ENCODE measurements around the gene GDAP2. TPM values are rescaled to one million over a fixed set of nuclear protein-coding genes. Genes with fewer than 3 reads are reported as not detected.

Gene GDAP2
- total RNA-seq, 1 donor, result 26.8 TPM

- Histone ChIP-seq H3K79me2 (ENCODE audit: insufficient read depth, low read length) (no peaks in the 10 kb centered on the region), H3K36me3 (ENCODE audit: insufficient read depth, low read length) (peaks cover 24% of the 10 kb centered on the region), H3K4me1 (ENCODE audit: insufficient read depth, low read length) (no peaks in the 10 kb centered on the region), H3K4me3 (ENCODE audit: insufficient read depth, low read length) (no peak overlapping the region), H3K9me3 (ENCODE audit: low read depth, low read length) (no peaks in the 10 kb centered on the region), H2AFZ (ENCODE audit: low read length) (no peak overlapping the region), H3K4me2 (ENCODE audit: insufficient read depth, low read length) (no peak overlapping the region), H4K20me1 (ENCODE audit: insufficient read depth, low read length) (no peaks in the 10 kb centered on the region), H3K27me3 (ENCODE audit: insufficient read depth, low read length) (no peaks in the 10 kb centered on the region), H3K27ac (ENCODE audit: low read depth, low read length) (no peak overlapping the region)
- no peak for DNase-seq (ENCODE audit: insufficient read length, low spot score, missing footprints)
- TF ChIP-seq CTCF (IDR thresholded peaks at IDR 0.05; ENCODE audit: extremely low read depth, low read depth, low read length), result no peak
Measured at GRCh38 chr1:117879284-117879683, 50.1 kb downstream of the GDAP2 start.

GRCh38 chr1:117877823-117878222 is 51.6 kb downstream of the GDAP2 start:
- TF ChIP-seq CTCF (IDR thresholded peaks at IDR 0.05; ENCODE audit: extremely low read depth, low read depth, low read length), result no peak
- H3K36me3 ChIP-seq (ENCODE audit: insufficient read depth, low read length), result peaks cover 24% of the 10 kb centered on the region
- no peak overlapping the region for H3K4me2 ChIP-seq (ENCODE audit: insufficient read depth, low read length)
- H3K79me2 ChIP-seq (ENCODE audit: insufficient read depth, low read length), result no peaks in the 10 kb centered on the region
- no peak overlapping the region for H2AFZ ChIP-seq (ENCODE audit: low read length)
- H3K27me3 ChIP-seq (ENCODE audit: insufficient read depth, low read length), result no peaks in the 10 kb centered on the region
- peaks cover 3% of the 10 kb centered on the region for H3K9me3 ChIP-seq (ENCODE audit: low read depth, low read length)
- H3K27ac ChIP-seq (ENCODE audit: low read depth, low read length), result no peak overlapping the region
- H4K20me1 ChIP-seq (ENCODE audit: insufficient read depth, low read length), result no peaks in the 10 kb centered on the region
- no peaks in the 10 kb centered on the region for H3K4me1 ChIP-seq (ENCODE audit: insufficient read depth, low read length)
- no peak overlapping the region for H3K4me3 ChIP-seq (ENCODE audit: insufficient read depth, low read length)
- DNase-seq (ENCODE audit: insufficient read length, low spot score, missing footprints), result no peak

- Histone ChIP-seq H3K4me3 (ENCODE audit: insufficient read depth, low read length) (no peak overlapping the region), H4K20me1 (ENCODE audit: insufficient read depth, low read length) (no peaks in the 10 kb centered on the region), H3K27me3 (ENCODE audit: insufficient read depth, low read length) (no peaks in the 10 kb centered on the region), H2AFZ (ENCODE audit: low read length) (no peak overlapping the region), H3K9me3 (ENCODE audit: low read depth, low read length) (peaks cover 3% of the 10 kb centered on the region), H3K4me2 (ENCODE audit: insufficient read depth, low read length) (no peak overlapping the region), H3K36me3 (ENCODE audit: insufficient read depth, low read length) (peaks cover 31% of the 10 kb centered on the region), H3K4me1 (ENCODE audit: insufficient read depth, low read length) (peaks cover 3% of the 10 kb centered on the region), H3K79me2 (ENCODE audit: insufficient read depth, low read length) (no peaks in the 10 kb centered on the region), H3K27ac (ENCODE audit: low read depth, low read length) (no peak overlapping the region)
- TF ChIP-seq CTCF (IDR thresholded peaks at IDR 0.05; ENCODE audit: extremely low read depth, low read depth, low read length), result no peak
- no peak for DNase-seq (ENCODE audit: insufficient read length, low spot score, missing footprints)
Measured at GRCh38 chr1:117871013-117871412, 58.4 kb downstream of the GDAP2 start.

GRCh38 chr1:117861694-117862093 is 67.7 kb downstream of the GDAP2 start:
- Histone ChIP-seq H3K4me2 (ENCODE audit: insufficient read depth, low read length) (no peak overlapping the region), H3K4me3 (ENCODE audit: insufficient read depth, low read length) (no peak overlapping the region), H3K36me3 (ENCODE audit: insufficient read depth, low read length) (peaks cover 11% of the 10 kb centered on the region), H3K27ac (ENCODE audit: low read depth, low read length) (no peak overlapping the region), H3K4me1 (ENCODE audit: insufficient read depth, low read length) (peaks cover 4% of the 10 kb centered on the region), H3K9me3 (ENCODE audit: low read depth, low read length) (no peaks in the 10 kb centered on the region), H2AFZ (ENCODE audit: low read length) (no peak overlapping the region), H4K20me1 (ENCODE audit: insufficient read depth, low read length) (no peaks in the 10 kb centered on the region), H3K79me2 (ENCODE audit: insufficient read depth, low read length) (no peaks in the 10 kb centered on the region), H3K27me3 (ENCODE audit: insufficient read depth, low read length) (no peaks in the 10 kb centered on the region)
- no peak for TF ChIP-seq CTCF (IDR thresholded peaks at IDR 0.05; ENCODE audit: extremely low read depth, low read depth, low read length)
- DNase-seq (ENCODE audit: insufficient read length, low spot score, missing footprints), result no peak
